Fibroblast of skin of scalp (primary cell): ENCODE results near the gene EME2.

Source experiments
- DNase-seq: peaks from one replicate; pipeline ENCODE4 v3.0.0-alpha.2; 2013

Gene EME2

DNA sequence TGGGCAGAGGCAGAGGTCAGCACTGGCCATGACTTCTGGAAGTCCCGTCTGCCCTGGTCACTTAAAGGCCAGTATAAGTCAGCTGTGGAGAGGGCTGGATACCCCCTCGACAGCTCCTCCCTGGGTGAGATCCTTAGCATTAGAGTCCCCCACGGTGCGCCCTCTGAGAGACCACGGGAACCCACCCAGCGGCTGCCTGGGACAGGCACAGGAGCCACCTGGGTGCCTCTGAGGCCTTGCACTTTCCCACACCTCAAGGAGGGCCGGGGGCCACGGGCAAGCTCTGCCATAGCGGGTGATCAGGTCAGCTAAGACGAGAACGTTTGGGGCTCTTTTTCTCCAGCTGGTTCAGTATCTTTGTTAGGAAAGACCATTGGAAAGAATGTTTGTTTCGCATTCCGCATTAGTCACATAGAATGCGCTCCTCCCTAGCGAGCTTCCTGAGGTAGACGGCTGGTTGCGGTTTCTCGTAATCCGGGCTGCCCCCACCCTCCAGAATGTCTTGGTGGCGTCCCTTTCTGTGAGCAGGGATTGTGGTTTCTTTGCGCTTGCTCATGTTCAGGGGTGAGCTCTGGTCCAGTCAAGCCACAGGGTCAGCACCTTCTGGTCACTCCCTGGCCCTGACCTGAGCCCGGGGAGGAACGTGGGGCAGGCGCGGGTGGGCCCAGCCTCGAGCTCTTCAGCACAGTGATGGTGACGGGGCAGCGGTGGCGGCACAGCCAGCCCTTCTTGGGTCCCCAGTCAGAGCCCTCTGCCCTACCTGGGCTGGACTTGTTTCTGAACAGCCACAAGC is 26.5 kb upstream of the EME2 start:
- peak; percentile 82 for DNase-seq

DNA sequence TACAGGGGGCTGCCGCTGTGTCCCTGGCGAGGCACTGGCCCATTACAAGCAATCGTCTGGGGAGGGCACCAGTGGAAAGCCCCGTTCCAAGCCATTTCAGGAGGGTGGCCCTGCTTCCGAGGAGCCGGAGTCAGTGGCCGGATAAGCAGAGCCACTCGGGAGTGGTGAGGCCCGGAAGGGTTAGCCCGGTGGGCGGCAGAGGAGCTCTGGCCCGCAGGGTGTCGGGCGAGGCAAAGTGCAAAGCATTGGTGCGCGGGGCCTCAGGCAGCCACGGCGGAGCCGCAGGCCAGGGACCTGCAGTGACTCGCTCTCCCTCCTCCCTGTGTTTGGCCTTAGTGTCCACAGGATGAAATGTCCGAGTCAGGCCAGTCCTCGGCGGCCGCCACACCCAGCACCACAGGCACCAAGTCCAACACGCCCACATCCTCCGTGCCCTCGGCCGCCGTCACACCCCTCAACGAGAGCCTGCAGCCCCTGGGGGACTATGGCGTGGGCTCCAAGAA is 25.9 kb upstream of the EME2 start:
- DNase-seq, result no peak

DNA sequence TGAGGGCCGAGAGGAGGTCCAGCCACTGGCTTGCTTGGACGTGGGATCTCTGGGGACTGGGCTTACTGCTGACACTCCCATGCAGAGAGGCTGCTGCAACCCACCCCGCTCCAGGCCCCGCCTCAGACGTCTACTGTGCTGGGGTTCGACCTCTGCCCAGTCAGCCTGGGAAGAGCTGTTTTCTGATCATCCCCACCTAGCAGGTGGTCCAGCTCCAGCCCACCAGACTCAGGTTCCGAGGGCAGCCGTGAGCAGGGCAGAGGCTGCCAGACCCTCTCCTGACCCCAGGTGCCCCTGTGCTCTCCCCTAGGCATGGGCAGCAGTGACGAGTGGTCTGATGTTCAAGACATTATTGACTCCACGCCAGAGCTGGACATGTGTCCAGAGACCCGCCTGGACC is 24.7 kb upstream of the EME2 start:
- DNase-seq, result no peak

DNA sequence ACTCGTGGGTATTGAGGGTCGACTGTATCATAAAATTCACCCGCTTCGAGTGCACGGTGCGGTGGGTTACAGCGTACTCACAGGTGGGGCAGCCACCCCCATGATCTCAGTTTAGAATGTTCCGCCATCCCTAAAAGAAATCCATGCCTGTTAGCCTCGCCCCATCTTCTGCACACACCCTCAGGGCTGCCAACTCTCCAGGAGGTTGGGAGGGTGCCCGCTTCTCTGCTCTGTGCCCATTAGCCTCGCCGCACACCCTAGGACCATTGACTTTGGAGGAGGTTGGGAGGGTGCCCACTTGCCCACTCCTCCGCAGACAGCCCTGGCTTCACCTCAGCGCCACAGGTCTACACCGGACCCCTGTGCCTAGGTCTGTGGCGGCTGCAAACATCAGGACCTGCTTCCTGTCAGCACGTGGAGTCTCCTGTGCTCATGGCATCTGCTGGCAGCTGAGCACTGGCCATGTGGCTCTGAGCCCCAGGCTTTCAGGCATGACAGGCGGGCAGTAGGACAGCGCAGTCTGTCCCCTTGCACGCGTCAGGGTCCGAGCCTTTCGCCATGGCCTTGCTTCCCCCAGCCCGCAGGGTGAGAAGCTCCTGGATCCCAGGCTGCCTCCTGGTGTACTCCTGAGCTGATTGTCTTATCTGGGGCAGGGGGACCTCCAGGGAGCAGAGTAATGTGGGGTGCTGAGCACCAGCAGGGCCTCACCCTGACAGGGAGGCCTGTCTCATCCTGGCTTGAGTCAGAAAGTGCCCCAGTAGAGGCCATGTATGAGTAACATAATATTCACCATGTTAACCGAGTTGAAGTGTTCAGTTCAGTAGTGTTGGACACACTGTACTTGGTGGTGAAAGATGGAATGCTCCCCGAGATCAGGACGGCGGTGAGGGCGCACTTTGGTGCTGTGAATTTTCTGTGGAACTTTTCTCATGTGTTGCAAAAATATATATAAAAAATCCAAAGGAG is 23.2 kb upstream of the EME2 start:
- DNase-seq, result no peak

DNA sequence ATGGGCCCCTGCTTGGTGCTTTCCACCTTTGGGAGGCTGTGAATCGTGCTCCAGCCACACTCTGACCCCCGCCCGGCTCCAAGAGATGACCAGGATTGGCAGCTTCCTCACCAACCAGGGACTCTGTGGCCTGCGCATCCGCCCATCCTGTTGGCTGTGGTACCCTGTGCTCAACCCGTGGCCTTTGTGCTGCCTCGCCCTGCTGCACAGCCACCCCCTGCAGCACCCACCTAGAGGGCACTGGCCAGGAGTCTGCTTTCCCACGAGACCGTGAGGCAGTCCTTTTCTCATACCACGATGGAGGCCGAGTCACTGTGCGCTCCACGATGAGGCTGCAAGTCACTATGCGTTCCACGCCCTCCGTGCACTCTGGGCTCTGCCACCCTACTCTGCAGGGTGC is 20.7 kb upstream of the EME2 start:
- no peak for DNase-seq

DNA sequence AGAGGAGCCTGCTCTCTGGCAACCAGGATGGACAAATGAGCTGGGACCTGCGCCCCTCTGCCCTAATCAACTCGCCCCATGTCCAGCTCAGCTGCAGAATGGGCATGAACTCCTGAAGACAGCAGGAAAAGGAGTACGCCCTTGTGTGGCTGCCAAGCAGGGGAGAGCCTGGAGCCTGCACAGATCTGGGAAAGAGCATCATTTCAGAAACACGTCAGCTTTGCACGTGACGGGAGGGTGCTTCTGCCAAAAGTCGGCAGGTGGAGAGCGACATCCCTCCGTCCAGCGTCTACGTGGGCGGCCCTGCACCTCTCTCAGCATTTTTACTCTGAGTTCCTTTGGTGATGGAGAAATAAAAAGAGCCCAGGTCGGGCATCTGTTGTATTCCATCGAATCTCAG is 19.8 kb upstream of the EME2 start:
- DNase-seq, result no peak

DNA sequence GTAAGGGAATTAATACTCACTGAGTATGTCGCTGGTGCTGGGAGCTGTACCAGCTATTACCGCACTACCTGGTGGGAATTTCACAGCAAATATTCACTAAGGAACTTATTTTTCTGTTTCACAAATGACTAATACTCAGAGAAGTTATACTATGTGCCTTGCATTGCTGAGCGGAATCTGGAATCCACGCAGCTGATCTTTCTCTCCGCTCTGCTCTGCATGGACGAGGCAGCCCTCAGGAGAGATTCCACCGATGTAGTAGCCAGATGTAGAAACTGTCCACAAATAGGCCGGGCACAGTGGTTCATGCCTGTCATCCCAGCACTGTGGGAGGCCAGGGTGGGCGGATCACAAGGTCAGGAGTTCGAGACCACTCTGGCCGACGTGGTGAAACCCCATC is 18.4 kb upstream of the EME2 start:
- DNase-seq, result no peak

DNA sequence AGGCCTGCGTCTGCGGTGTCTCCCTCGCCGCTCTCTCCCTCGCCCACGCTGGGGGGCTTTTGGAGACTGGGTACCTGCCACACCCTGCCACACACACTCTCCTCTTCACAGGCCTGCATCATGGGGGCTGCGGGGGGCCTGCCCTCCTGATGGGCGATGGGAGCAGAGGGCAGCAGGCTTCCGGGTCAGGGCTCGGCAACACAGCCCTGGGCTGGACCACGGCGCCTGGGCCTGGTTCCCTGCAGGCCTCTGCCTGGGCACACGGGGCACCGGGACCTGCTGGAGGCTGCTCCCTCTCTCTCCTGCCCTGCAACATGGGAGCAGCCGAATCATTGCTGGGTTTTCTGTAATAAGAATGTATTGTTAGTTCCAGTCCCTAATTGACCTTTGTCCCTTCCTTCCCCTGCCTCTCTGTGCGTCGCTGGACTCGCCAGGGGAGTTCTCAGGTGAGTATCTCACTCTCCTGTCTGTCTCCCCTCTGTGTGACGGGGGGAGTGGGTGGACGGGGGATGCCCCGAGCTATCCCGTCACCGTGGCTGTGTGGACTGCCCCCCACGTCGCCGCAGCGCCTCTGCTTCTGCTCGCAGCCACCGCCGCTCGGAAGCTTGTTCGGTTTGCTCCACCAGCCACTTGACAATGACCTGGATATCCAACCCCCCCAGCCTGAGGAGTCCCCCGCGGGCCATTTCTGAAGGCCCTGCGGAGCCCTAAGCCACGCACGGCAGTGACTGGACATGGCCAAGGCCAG is 14.7 kb upstream of the EME2 start:
- DNase-seq, result no peak

DNA sequence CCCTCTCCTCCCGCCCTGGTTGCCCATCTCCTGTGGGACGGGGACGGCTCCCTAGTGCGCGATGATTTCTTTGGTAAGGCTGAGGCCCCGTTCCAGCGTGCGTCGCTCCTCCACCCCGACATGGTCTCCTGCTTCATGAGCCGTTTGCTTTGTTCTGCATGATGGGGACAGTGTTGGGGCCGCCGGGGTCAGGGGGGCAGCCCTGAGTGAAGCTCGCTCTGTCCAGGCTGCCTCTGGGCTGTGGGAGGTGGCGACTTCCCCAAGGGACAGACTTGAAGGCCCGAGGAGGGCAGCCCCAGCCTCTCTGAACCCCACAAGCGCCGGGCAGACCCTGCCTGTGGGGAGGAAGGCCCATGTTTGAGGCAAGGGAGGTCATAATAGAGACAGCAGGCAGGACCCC is 13.7 kb upstream of the EME2 start:
- DNase-seq, result no peak

DNA sequence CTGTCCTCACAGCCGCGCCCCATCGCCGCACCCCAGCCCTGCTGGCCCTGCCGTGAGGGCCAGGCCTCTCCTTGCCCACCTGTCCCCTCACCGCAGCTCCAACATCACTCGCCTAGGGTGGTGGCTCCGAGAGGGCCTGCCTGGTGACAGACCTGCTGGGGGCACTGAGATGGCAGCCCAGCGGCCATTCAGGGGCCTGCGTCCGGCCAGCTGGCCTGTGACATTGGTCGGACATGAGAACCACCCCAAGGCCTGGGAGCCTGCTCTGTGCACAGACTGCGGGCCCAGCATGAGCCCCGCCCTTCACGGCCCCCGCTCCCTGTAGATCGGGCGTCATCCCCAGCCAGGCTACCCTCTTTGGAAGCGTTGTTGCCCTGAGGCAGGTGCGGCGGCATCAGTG is 13.1 kb upstream of the EME2 start:
- DNase-seq, result no peak

DNA sequence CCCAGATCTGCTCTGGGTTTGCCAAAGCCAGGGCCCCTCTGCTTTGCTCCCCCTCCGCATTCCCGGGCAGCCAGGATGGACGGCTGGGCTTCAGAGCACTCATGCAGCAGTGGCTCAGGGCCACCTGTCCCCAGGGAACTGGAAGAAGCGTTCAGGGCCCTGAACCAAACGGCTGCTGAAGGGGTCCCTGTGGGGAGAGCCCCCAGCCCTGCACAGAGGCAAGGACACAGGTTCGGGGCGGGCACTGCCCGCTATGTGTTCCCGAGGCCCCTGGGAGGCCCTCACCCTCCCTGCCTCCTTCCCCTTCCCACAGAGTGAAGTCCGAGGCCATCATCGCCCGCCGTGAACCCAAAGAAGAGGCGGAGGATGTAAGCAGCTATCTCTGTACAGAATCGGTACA is 11.7 kb upstream of the EME2 start:
- DNase-seq, result no peak

DNA sequence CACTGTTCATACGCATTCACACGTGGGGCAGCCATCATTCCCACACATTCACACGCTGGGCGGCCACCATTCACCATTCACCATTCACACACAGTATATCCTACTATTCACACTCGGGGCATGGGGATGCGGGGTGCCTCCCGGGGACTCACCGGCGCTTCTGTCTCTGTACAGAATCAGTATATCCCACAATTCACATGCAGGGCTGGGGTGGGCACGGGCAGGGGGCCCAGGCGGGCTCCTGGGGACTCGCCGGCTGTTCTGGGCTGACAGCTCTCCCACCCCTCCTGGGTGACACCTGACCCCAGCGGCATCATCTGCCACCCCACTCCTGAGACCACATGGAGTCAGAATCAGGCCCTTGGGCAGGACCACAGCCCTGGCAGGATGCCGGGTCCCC is 10.9 kb upstream of the EME2 start:
- no peak for DNase-seq

DNA sequence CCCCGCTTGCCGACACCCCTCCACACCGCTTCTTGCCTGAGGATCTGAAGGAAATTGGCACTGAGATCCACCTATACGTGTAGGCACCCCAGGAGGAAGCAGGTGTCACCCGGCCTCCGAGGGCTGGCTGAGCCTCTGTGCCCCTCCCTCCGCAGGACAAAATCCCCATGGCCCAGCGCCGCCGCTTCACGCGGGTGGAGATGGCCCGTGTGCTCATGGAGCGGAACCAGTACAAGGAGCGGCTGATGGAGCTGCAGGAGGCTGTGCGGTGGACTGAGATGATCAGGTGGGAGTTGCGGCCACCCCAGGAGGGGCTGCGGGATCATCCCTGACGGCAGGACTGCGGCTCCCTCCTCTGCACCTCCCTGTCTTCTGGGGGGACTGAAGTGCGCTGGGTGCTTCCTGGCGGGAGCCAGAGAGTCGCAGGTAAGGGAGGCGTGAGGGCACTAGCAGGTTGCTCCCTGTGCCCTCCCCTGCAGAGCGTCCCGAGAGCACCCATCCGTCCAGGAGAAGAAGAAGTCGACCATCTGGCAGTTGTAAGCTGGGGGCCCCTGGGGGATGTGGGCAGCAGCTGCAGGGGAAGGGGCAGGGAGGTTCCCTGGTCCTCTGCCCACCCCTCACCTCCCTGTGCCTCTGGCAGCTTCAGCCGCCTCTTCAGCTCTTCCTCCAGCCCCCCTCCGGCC is 10.3 kb upstream of the EME2 start:
- DNase-seq, result no peak

DNA sequence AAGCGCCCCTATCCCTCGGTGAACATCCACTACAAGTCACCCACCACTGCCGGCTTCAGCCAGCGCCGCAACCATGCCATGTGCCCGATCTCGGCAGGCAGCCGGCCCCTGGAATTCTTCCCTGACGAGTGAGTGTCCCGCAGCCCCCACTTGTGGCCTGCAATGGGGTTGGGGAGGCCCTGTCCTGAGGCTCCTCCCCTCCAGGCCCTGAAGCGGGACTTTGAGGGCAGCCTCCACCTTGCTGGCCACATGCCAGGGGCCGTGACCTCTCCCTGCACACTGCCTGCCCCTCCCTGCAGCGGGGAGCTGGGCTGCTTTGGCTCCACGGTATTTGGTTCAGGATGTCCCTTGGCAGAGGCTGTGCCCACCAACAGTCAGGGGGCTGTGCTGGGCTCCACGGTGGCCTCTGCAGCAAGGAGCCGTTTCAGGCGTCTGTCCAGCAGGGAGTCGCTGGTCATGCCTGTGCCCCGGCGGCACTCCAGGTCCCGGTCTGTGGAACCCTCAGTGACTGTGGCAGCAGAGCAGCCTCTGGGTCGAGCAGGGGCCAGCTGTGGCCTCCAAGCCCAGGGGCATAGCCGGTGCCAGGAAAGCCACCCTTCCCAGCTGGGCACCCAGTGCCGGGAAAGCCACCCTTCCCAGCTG is 9.6 kb upstream of the EME2 start:
- DNase-seq, result no peak

DNA sequence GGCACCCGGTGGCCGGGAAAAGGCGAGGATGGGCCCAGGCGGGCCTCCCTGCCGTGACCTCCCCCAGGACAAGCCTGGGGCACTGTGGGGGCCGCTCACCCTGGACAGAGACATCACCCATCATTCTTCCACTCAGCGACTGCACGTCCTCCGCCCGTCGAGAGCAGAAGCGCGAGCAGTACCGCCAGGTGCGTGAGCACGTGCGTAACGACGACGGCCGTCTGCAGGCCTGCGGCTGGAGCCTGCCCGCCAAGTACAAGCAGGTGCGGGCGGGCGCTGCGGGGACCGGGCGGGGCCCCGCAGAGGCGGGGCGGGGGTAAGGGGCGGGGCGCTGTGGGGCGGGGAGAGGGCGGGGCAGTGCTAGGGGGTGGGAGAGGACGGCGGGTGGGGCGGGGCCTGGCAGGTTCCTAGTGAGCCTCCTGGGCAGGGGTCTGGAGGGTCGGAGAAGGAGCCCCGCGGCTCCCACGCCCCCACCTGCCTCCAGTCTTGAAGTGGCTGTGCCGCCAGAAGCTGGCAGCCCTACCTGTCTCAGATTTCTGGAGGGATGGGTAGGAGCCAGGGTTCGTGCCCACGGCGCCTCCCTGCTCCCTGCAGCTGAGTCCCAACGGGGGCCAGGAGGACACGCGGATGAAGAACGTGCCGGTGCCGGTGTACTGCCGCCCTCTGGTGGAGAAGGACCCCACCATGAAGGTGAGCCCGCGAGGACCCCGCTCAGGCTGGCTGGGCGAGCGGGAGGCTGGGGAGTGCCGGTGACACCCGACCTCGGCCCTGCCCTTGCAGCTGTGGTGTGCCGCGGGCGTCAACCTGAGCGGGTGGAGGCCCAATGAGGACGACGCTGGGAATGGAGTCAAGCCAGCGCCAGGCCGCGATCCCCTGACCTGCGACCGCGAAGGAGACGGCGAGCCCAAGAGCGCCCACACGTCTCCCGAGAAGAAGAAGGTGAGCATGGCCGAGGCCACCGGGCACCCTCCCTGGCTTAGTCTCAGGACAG is 8.8 kb upstream of the EME2 start:
- peak; percentile 44 for DNase-seq

DNA sequence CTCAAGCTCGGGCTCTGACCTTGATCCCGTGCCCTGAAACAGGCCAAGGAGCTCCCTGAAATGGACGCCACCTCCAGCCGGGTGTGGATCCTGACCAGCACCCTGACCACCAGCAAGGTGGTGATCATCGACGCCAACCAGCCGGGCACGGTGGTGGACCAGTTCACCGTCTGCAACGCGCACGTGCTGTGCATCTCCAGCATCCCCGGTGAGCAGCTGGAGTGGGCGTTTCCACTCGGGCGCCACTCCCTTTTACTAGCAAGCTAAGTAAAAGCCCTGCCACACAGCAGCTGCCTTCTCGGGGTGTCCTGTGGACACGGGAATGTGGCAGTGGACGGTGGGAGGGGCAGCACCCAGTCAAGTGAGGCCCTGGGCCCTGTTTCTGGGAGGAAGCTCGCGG is 7.6 kb upstream of the EME2 start:
- DNase-seq, result no peak

DNA sequence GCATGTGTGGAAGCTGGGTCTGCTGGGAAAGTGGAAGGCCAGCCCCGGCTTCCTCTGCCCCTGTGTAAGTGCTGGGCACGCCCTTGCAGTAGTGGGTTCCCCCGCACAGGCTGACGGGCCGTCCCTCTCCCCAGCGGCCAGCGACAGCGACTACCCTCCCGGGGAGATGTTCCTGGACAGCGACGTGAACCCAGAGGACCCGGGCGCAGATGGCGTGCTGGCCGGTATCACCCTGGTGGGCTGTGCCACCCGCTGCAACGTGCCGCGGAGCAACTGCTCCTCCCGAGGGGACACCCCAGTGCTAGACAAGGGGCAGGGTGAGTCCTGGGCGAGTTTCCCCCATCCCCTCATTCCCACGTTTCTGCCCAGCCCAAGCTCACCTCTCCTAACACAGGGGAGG is 6.8 kb upstream of the EME2 start:
- DNase-seq, result no peak

DNA sequence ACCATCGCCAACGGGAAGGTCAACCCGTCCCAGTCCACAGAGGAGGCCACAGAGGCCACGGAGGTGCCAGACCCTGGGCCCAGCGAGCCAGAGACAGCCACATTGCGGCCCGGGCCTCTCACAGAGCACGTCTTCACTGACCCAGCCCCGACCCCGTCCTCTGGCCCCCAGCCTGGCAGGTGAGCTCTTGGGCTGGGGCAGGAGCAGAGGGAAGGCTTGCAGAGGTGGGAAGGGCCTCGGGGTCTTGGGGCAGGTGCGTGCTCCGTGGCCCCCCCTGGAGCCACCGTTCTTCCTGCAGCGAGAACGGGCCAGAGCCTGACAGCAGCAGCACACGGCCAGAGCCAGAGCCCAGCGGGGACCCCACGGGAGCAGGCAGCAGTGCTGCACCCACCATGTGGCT is 6.4 kb upstream of the EME2 start:
- no peak for DNase-seq

DNA sequence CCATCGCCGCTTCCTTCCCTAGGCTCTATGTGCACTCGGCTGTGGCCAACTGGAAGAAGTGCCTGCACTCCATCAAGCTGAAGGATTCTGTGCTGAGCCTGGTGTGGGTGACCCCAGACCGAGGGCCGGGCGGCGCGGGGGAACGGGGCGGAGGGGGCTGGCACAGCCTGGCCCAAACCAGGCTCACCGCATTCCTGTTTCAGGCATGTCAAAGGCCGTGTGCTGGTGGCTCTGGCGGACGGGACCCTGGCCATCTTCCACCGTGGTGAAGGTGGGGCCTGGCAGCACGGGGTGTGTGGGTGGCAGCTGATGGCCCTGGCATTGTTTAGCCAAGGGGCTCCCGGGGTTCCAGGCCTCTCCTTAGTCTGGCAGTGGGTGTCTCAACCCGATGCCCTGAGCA is 5.9 kb upstream of the EME2 start:
- no peak for DNase-seq
